Measurements from ENCODE around the gene UBE2E2.

Gene UBE2E2

DNA sequence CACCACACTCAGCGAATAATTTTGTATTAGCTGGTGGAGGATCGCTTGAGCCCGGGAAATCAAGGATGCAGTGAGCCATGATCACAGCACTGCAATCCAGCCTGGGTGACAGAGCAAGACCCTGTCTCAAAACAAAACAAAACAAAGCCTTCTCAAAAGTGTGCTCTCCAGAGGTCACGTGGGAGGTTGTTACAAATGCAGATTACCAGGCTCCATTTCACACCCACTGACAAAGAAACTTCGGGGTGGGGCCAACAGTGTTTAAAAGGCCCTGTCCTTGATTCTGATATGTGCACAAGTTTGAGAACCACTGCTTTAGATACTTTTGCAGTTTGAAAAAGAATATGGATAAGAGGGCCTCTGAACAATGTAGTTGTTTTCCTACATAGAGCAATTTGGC, 80.5 kb downstream of the UBE2E2 start:
- no peak for DNase-seq

DNA sequence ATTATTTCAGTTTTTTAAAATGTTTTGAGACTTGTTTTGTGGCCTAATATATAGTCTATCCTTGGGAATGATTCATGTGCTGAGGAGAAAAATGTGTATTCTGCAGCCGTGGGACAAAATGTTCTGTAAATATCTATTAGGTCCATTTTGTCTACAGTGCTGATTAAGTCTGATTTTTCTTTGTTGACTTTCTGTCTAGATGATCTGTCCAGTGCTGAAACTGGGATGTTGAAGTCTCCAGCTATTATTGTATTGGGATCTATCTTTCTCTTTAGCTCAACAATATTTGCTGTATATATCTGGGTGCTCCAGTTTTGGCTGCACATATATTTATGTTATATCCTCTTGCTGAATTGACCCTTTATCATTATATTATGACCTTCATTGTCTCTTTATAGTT, 85.2 kb downstream of the UBE2E2 start:
- no peak for DNase-seq

- no peak for DNase-seq
Measured at GRCh38 chr3:23288715-23289114, 85.6 kb downstream of the UBE2E2 start.

- no peak for DNase-seq
Measured at GRCh38 chr3:23292432-23292831, 89.3 kb downstream of the UBE2E2 start.

DNA sequence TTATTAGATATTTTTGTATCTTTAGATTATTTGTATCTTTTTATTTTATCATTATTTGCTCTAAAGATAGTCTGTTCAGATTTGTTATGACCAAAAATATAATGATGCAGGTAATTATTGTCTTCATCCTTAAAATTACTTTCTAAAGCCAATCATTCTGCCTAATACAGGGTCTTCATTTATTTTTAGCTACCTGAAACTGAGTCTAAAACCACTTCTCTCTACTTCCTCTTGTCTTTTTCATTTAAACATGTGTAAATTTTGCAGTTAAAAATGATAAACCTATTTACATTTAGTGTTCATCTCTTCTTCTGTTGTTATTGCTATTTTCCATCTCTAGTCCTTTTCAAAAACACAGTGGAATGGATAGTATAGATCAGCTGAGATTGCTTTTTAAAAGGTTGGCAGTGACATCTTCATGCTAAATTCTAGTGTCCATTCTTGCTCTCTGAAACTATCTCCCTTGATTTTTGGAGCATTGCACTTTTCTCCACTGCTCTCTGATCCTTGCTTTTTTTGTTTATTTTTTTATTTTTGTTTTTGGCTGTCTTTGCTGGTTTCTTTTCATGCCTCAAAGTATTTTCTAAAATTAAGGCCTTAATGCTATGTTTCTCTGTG, 91.8 kb downstream of the UBE2E2 start:
- no peak for DNase-seq

DNA sequence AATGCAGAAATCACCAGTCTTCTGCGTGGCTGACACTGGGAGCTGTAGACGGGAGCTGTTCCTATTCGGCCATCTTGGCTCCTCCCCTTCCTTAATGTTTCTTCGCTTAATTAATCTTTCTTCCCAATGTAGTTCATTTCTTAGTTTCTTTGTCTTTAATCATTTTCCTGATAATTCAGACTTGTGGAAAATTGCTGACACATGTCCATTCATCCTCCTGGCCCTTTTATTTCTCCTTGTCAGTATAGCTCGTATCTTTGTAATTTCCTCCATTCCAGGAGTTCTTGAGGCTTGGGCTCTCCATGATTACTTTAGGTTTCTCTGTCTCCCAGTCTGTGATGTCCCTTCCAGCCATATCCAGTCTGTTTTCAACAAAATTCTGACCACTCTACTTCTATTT, 98.7 kb downstream of the UBE2E2 start:
- DNase-seq, result no peak

DNA sequence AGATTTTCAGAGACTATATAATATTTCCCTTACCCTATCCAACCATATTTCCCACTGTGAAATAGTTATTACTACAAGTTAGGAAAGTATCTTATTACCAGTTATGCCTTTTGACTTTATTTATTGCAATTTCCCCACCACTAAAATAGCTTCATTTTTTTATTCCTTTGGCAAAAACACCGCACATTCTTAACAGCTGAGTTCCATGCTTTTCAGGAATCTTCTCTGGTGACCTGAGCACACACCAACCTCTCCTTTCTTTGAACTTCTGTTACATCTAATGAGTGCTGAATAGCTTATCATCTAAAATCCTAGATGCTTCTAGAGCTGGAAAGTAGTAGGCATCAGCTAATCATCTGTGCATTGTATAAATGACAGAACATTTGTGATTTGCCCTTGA, 99.1 kb downstream of the UBE2E2 start:
- no peak for DNase-seq

- DNase-seq, result no peak
Measured at GRCh38 chr3:23303601-23304217, 100.6 kb downstream of the UBE2E2 start.

DNA sequence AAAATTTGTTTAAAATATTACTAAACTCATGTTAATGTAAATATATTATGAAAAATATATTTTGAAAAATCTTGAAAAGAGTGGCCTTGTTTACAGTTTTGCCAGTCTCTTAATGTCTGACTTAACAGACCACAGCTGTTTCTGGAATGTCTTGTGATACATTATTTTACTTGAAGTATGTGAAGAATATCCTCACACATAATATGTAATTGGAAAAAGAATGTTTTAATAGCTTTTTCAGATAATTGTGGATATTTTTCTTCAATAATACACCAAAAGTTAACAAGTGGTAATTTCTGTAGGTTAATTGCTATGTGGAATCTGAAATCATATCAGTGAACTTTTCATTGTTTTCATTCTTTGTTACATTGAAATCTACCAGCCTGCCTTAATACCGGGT, 101.3 kb downstream of the UBE2E2 start:
- no peak for DNase-seq

DNA sequence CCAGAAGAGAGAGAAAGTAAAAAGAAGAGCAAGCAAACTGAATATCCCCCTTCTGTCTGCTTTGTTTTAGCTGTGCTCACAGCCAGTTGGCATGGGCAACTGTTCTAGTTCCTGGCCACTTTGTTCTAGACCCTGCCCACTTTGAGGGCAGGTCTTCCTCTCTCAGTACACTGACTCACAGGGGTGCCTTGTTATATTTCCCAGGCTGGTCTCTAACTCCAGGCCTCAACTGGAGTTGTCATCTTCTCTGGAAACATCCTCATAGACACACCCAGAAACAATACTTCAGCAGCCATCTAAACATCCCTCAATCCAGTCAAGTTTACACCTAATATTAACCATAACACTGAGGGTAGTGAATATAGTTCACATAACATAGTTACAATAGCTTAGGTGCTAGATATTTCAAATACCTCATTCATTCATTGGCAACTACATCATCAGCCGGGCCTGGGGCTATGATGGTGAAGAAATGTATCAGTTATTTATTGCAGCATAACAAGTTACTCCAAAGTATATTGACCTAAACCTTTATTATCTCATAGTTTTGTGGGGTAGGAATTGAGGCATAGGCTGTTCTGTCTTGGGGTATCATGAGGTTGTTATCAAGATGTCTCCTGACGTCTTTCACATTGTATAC, 106.0 kb downstream of the UBE2E2 start:
- DNase-seq, result no peak

DNA sequence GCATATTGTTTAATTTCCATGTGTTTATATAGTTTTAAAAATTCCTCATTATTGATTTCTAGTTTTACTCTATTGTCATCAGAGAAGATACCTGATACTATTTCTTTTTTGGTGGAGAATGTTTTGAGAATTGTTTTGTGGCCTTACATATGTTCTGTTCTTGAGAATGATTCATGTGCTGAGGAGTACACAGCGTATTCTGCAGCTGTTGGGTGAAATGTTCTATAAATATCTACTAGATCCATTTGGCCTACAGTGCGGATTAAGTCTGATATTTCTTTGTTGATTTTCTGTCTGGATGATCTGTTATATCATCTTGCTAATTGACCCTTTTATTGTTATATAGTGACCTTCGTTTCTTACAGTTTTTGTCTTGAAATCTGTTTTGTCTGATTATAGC, 109.7 kb downstream of the UBE2E2 start:
- no peak for DNase-seq

DNA sequence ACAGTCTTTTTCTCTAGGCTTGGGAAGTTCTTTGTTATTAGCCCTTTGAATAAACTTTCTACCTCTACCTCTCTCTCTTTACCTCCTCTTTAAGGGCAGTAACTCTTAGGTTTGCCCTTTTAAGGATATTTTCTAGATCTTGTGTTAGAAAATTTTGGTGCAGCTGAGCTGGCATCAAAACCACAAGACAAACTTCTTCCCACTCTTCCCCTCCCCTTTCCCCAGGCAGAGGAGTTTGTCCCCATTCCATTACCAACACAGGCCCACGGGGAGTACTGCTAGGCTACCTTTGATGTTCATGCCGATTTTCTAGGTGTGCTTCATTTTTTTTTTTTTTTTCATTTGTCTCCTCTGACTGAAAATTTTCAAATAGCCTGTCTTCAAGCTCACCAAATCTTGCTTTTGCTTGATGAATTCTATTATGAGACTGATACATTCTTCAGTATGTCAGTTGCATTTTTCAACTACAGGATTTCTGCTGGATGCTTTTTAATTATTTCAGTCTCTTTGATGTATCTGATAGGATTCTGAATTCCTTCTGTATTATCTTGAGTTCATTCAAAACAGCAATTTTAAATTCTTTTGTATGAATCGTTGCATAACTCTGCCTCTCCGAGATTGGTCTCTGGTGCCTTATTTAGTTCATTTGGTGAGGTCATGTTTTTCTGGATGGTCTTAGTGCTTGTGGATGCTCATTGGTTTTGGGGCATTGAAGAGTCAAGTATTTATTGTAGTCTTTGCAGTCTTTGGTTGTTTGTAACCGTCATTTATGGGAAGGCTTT, 112.0 kb downstream of the UBE2E2 start:
- no peak for DNase-seq

- no peak for DNase-seq
Measured at GRCh38 chr3:23316924-23317323, 113.8 kb downstream of the UBE2E2 start.

DNA sequence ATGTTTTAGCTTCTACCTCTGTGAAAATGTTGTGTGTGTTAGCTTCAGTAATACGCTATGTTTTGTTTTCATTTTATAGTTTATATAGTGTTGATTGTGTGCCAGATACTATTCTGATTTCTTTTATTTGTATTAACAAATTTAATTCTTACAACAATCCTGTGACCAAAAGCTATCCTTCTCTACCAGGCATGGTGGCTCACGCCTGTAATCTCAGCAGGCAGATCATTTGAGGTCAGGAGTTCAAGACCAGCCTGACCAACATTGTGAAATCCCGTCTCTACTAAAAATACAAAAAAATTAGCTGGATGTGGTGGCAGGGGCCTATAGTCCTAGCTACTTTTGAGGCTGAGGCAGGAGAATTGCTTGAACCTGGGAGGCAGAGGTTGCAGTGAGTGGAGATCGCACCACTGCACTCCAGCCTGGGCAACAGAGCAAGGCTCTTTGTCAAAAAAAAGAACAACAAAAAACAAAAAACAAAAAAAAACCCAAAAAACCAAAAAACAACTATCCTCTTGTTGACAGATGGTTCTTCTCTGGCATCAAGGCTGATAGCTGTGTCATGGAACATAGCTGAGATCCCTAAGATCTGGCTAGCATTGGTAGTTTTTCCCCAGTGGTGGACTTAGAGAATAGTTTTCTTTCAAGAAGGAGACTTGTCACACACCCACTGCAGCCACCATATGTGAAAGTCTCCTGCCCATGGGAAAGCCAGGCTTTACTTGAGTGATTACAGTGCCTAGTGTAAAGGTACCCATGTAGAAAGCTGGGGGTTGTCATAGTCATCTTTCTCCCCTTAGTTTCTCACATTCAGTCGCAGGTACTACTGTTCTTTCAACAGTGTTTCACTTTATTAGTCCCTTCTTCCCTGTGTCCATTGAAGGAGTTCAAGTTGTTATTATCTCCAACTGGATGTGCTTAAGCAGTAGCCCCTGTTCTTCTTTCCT, 116.5 kb downstream of the UBE2E2 start:
- DNase-seq, result no peak

DNA sequence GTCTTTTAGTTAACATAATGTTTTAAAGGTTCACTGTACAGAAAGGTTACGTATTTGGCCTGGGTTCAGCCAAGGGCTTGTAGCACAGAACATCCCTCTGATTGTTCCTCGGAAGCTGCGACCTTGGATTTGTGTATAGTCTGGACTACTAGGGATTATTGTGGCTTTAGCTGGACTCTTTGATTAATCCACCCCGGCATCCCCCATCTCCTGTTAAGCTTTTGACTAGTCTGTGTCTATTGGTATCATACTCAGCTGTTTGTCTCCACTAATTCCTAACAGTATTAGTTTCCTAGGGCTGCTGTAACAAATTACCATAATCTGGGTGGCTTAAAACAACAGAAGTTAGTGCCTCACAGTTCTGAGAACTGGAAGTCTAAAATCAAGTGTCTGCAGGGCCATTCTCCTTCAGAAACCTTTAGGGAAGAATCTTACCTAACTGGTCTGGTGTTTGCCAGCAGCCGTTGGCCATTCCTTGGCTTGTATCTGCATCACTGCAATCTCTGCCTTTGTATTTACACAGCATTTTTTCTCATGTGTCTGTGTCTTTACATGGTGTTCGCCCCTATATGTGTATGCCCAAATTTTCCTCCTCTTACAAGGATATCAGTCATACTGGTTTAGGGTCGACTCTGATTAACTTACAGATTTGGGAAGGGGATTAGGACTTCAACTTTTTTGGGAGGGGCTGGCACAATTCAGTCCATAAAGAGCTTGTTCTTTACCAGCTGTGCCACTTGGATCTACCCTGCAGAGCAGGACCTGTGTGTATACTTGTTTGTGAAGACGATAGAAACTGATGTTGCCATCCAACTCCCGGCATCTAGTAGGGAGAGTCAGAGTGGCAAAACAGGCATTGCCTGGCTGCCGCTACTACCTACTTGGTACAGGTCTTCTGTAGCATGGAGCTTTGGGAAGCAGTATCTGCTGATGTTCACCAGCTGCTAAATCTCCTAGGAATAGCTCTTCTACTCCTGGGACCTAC, 117.8 kb downstream of the UBE2E2 start:
- DNase-seq, result no peak

- DNase-seq, result no peak
Measured at GRCh38 chr3:23324745-23325144, 121.6 kb downstream of the UBE2E2 start.

DNA sequence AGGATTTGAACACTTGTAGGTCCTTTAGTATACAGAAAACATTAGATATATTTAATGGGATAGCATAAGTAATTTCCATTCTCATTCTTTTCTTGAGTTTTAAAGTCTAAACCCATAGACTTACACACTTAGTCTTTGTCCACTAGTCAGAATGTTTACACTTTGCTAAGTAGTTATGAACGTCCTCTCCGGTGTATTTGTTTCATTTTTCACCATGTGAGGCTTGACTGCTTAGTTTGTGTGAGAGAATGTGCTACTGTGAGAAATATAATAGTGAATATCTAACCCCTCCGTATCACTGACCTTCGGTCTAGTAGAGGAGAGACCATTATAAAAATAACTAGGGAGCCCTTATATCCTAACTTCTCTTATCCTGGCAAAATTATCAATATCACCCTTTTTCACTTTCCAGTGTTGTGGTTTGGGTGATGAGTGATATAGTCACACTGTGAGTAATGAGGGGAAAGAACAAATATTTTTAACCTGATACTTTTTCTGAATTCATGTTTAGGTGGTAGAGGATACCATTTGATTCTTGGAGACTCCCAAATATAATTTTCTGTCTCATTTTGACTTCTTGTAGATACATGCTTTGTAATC, 122.4 kb downstream of the UBE2E2 start:
- no peak for DNase-seq

DNA sequence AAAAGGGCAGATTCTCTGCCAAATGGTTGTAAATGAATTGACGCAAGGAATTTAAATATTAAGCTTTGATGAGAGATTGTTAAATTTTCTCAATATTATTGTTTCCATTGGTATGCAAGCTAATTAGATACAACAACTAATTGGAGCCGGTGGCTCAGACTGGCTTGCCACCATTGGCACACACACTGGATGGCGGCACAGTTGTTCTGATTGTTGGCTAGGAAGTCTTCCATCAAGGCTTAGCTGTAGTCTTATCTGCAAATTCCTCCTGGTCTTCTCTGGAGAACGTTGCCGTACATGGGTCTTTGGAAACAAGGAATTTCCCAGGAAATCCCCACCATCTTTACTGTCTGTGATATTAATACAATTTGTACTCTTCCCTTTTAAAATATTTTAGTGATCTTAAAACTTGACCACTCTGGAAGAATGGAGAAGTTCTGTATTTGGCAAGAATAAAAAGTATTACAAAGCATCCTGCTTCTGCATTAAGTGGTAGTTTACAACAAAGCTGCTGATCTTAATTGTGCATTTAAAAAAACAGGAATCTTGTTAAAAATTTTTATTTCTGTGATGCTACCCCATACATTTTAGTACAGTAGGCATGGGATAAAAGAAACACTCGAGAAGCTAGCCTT, 126.5 kb downstream of the UBE2E2 start:
- no peak for DNase-seq

GRCh38 chr3:23330568-23330967, 127.4 kb downstream of the UBE2E2 start:
- no peak for DNase-seq

GRCh38 chr3:23331141-23331935, 128.2 kb downstream of the UBE2E2 start:
- DNase-seq, result no peak

Data from activated T-cell treated with anti-CD3 and anti-CD28 coated beads, Interleukin-2, amount 50 U/mL, for 1 hour (primary cell).